Inferior parietal cortex (tissue), 1 donor: ENCODE results near the gene COPS2.
"Not testable (repeated sequence)": the region's sequence is repeated elsewhere in the genome, so short reads cannot be mapped to it uniquely, and the experiment has no call there.

Experiments used
- DNase-seq: peaks from one replicate; pipeline ENCODE4 v3.0.0-alpha.2; 2016; ENCODE audit errors: extremely low spot score

COPS2 gene

DNA sequence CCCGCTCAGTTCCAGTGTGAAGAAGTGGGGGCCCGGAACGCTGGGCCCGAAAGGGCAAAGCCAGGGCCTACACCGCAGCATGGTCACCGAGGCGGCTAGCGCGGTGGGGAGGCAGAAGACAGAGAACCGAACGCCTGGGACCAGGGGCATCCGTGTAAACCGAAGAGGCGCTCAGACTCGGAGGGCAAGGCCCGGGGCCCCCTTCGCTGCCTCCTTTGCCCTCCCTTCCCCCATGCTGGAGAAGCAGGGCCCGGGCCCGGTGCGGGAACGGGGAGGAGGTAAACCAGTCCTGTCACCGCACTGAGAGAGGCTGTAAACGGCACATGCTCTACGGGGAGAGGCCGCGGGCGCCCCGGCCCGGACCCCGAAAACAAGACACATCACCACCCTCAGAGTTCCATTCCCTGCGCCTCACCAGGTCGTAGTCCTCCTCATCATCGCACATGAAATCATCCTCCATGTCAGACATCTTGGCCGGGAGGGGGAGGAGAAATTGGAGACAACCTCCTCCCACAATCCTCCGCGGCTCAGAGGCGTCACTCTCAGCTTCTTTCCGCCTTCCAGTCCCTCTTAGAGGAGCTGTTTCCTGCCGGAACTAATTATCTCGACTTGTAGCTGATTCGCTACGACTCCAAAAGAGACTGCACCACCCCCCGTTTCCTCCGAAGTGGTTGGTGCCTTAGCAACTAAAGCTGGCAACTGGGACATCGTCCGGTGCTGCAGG lies at the start of gene COPS2:
Gene COPS2 (minus strand): TSS at position 490 of the 724 bp plus-strand sequence. CDS start 21 bp downstream, at position 469.
- peak; percentile 100 for DNase-seq

DNA sequence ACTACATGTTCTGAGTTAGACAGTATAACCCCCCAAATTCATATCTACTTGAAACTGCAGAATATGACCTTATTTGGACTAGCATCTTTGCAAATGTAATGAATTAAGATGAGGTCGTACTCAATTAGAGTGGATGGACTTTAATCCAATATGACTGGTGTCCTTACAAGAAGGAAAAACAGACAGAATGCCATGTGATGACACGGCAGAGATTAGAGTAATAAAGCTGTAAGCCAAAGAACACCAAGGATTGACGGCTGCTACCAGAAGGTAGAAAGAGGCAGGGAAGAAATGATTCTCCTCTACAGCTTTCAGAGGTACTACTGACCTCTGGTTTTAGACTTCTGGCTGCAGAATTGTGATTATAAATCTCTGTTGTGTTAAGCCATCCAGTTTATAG lies 44.9 kb upstream of the COPS2 start:
- DNase-seq = no peak

DNA sequence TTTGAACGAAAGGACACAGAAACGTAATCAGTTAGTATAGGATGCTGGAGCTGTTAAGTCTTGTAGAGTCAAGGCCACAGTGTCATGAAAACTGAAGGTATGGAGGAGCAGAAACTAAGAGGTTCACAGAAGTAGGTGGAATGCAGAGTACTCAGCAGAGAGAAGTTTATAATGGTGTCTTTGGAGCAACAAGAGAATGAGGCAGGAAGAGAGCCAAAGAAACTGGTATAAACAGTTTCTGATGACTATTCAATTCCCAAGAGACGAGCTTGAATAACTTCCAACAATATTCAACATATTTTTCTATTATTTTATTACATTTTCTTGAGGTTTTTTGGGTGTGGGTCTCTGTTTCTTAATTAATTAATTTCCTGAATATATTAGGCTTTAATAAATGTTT lies 44.3 kb upstream of the COPS2 start:
- DNase-seq = no peak

DNA sequence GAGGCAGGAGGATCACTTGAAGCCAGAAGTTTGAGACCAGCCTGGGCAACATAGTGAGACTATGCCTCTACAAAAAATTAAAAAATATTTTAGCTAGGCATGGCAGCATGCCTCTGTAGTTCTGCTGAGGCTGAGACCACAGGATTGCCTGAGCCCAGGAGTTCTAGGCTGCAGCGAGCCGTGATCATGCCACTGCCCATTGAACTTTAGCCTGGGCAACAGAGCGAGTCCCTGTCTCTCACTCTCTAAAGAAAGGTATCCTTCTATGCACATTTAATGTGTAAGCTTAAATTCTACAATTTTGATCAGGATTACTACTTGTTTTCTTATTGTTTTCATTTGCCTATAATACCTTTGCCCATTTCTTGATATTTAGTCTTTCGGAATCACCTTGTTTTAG lies 41.5 kb upstream of the COPS2 start:
- no peak for DNase-seq

DNA sequence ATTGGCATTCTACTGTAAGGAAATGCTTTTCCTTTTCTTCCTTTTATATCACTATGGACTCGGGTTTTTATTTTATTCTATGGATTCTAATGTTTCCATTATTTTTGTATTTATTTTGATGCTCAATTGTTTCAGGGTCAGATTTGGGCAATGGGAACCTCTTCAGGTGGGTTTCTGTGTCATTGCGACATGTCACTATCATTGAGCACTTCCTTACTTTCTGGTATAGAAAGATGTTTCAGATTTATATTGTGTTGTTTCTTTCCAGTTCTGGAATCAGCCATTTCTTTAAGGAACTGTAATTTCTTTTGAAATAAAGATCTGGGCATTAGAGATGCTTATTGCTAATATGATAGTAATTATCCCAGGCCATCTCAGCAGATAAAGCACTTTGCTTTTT lies 36.5 kb upstream of the COPS2 start:
- DNase-seq = no peak

DNA sequence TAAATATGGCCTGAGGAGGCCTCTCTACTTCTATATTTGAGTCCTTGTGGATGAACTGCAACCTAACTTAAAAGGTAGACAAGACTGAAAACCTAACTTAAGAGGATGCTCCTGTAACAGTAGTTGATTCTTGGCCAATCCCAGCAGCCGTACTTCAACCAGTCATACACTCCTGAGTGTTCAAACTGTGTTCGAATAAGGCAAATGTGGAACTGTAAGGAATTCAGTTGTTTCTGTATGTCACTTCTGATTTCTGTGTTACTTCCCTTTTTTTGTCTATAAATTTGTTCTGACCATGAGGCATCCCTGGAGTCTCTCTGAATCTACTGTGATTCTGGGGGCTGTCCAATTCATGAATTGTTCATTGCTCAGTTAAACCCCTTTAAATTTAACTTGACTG lies 35.2 kb upstream of the COPS2 start:
- DNase-seq = no peak

DNA sequence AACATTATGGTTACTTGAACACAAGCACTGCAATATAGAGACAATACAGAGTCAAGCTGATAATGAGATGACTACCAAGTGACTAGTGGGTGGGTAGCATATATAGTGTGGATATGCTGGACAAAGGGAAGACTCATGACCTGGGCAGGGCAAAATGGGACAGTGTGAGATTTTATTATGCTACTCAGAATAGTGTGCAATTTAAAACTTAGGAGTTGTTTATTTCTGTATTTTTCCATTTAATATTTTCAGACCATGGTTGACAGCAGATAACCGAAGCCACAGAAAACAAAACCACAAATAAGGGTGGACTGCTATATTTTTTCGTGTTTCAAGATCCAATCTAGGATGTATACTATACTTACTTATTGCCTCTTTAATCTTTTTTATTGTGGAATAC lies 34.2 kb upstream of the COPS2 start:
- no peak for DNase-seq

DNA sequence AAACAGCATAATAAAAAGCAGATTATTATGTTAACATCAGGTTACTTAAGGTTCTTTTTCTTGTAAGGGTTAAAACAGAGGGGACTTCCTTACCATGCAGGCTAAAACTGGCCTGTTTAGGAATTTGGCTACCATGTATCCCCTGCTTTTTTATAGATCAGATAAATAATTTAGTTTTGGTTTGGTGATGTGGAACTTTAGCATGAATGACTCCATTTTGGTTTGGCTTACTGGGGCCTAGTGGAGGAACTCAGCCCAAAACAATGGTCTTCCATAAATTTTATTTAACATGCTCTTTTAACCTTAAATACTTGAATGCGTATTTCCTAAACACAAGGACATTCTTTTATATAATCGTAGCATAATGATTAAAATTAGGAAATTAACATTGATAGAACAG lies 33.5 kb upstream of the COPS2 start:
- no peak for DNase-seq

DNA sequence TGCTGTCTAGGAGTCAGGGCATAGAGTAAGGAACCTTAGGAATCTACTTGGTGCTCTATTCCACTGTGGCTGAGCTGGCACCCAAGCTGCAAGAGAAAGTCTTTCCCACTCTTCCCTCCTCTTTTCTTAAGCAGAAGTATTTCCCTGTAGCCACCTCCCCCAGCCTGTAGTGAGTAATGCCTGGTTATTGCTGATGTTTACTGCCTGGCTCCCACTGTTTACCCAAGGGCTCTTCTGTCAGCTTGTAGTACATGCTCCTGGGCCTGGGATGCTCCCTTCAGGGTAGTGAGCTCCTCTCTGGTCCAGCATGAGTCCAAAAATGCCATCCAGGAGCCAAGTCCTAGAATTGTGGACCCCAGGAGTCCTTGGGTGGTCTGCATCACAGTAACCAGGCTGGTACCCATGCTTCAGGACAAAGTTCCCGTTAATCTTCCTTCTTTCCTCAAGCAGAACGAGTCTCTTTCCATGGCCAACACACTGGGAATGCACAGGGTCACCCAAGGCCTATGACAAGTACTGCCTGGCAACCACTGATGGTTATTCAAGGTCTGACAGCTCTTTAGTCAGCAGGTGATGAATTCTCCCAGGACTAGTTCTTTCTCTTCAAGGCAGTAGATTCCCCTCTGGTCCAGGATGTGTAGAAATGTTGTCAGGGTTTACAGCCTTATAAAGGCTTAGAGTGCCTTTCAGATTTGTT lies 32.3 kb upstream of the COPS2 start:
- DNase-seq = no peak

DNA sequence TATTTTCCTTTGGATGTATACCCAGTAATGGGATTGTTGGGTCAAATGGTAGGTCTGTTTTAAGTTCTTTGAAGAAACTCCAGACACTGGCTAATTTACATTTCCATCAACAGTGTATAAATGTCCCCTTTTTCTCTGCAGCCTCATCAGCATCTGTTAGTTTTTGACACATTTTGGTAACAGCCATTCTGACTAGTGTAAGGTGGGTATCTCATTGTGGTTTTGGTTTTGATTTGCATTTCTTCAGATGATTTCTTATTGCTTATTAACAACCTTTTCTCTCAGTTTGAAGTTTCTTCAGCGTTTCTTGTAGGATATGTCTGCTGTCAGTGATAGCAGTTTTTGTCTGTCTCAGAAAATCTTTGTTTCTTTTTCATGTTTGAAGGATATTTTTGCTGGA lies 30.1 kb upstream of the COPS2 start:
- no peak for DNase-seq

DNA sequence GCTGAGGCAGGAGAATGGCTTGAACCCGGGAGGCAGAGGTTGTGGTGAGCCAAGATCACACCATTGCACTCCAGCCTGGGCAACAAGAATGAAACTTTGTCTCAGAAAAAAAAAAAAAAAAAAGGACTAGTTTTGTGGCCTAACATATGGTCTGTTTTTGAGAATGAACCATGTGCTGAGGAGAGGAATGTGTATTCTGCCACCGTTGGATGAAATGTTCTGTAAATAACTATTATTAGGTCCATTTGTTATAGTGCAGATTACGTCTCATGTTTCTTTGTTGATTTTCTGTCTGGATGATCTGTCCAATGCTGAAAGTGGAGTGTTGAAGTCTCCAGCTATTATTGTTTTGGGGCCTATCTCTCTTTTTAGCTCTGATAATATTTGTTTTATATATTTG lies 28.3 kb upstream of the COPS2 start:
- not testable (repeated sequence) for DNase-seq

DNA sequence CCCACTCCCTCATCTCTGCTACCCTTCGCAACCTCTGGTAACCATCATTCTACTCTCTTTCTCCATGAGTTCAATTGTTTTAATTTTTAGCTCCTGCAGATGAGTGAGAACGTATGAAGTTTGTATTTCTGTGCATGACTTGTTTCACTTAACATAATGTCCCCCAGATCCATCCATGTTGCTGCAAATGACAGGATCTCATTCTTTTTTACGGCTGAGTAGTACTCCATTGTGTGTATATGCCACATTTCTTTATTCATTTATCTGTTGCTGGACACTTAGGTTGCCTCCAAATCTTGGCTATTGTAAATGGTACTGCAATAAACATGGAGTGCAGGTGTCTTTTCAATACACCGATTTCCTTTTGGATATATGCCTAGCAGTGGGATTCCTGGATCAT lies 26.7 kb upstream of the COPS2 start:
- DNase-seq = no peak

DNA sequence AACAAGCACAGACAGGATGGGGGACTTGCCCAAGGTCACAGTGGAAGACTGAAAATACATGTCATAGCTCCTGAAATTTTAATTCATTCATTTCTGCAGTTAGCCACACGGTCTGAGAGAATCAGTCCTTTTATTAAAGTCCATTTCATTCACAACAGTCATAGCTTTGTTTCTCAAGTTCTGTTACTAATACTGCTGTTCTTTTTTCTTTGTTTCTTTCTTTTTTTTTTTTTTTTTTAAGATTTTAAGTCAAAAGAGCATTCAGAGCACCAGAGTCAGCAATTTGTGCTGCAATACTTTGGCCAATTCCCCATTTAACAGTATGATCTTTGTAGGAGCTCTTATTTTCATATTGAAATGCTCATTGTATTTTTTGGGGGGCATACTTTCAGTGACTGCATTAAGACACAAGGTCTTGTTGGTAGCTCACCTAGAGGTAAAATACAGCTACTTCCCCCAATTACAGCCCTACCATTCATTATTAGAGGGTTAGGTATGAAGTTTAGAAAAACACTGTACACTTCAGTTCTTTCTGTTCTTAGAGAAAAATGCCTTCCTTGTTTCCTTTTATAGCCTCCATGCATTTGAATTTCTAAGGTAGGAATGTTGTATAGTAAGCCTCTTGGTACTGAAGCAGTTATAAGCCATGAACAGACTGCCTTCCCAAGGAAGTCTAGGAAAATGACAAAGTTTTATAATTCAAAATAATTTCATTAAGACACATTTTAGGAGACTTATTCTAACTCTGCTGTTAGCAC lies 24.2 kb upstream of the COPS2 start:
- no peak for DNase-seq

DNA sequence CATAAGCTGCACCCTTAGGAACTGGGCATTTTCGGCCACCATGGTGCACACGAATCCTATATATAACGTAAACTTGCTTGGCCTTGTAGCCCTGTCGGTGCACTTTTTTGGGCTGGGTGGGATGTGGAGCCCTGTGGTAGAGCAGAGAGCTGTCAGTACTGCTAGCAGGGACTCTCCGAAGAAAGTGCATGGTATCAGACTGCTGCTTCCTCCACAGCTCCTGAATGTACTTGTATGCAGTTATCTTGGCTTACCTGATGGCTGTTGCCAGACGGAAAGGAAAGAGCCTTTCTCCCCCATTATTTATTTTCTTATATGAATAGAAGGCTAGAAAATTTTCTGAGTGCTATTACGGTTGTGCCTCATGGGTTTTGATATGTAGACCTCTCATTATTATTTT lies 23.1 kb upstream of the COPS2 start:
- DNase-seq = no peak

DNA sequence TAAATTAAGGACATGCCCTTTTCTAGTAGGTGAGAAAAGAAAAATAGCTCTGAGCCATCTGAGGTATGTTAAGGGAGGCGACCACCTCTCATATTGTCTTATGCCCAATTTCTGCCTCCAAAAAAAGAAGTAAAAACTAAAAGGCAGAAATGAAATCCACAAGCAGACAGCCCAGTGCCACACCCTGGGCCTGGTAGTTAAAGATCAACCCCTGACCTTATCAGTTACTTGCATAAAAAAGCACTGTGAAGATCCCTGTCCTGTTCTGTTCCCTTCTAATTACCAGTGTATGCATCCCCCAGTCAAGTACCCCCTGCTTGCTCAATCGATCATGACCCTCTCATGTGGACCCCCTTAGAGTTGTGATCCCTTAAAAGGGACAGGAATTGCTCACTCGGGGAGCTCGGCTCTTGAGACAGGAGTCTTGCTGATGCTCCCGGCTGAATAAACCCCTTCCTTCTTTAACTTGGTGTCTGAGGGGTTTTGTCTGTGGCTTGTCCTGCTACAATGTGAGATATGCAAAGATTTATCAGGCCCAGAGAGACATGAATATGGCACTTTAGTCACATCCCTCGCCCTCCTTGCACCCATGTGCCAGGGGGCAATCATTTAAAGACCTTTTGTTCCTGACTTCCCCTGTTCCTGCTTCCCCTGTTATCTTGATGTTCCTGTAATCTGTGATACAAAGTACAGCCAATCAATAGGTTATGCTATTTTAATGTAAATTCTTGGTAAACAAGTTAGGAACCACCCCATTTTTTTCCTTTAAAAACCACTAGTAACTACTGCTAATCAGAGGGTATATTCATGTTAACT lies 20.4 kb upstream of the COPS2 start:
- DNase-seq = not testable (repeated sequence)

DNA sequence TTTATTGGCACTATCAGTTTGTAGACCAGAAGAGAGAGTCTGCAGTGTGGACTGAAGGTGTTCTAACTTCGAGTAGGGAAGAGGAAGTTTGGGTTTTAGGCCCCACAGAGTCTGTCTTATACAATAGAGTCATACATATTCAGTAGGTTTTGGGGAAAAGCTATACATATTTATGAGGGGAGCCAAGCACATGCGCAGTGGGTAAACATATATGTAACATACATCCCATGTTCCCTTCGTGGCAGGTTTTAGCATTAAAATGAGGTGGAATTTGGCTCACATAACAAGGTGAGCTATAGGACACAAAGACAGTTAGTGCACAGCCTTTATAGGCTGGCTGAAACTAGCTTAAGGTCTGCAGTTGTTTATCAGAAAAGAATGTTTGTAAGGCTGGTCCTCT lies 19.5 kb upstream of the COPS2 start:
- no peak for DNase-seq

DNA sequence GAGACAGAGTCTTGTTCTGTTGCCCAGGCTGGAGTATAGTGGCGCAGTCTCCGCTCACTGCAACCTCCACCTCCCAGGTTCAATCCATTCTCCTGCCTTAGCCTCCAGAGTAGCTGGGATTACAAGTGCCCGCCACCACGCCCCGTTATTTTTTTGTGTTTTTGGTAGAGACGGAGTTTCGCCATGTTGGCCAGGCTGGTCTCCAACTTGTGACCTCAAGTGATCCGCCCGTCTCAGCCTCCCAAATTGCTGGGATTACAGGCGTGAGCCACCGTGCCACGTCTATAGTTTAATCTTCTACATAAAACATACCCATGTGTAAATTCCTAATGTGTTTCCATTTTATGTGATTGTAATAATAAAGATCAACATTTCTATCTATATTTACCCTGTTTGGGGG lies 16.4 kb upstream of the COPS2 start:
- no peak for DNase-seq

DNA sequence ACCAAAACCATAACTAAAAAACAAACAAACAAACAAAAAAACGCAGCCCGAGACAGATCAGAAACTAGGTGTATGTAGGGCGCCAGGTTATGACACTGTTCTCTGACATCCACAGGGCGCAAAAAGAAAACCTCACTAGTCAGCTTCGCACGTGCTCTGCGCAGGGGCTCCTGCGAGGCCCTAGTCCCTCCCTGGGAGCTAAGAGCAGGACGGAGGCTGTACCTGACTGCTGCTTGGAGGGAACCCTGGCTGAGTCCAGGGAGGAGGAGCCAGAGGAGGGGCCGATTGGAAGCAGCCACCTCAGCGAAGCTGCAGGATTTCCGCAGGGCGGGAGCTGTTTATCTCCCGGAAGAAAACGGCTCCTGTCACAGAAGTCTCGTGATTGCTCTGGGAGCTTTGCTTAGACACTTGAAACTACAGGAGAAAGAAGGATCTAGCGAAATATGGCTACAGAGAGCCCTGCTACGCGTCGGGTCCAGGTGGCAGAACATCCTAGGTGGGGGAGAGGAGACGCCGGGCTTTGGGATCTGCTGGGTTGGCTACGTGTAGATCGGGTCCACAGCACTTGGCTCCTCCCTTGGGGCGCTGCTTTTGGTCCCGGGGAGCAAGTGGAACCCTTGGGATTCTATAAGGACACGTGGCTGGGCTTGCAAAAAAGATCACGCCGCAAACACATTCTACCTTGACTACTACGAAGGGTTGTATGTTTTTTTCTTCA lies 14.6 kb upstream of the COPS2 start, which contains the start of gene GALK2:
Gene GALK2 (plus strand): TSS at position 368 of the 718 bp plus-strand sequence. CDS start 76 bp downstream, at position 444.
- DNase-seq = peak; percentile 89

DNA sequence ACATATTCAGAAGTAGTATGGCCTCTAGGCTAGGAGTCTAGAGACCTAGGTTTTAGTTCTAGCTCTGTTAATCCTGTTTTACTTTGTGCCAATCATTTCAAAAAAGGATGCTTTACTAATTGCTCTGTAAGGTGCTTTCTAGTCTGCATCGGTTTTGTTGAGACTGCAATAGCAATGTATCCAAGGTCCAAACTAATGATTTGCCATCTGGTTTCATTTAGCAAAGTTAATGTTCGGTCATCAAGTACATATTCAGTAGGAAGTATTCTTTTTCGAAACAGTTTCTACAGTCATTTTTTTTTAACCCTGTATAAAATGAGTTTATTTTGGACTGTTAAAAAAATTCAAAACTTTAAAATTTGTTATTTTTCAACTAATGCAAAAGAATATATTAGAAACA lies 12.6 kb upstream of the COPS2 start:
- DNase-seq = no peak

DNA sequence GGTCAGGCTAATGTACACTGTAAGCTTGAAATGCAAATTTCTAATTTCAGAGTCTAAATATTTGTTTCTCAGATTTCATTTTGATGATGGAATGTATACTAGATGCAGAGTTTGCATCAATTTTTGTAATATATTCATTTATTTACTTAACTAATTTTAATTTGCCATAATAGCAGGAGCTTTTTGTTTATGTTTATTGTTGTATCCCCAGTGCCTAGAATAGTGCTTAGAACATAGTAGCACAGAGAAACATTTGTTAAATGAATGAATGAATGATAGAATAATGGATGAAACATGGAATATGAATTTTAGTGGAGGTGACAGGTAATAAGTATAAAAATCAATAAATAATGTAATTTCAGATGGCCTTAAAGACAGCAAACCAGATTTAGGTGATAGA lies 9.5 kb upstream of the COPS2 start:
- DNase-seq = no peak

DNA sequence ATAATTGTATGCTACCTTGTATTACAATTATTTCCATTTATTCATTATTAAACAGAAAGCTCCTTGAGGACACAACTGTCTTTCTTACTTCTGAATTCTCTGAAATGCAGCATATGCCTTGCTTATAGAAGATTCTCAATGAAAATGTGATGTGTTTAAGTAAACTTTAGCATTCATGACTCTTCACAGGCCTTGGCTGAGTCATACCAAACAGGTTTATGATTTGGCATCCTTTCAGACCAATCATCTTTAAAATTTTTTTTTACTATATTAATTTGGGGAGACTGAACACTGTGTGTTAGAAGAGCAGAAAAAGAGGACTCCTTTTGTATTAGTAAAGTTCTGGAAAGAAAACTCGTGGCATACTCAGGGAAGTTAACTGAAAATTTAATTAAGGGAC lies 8.3 kb upstream of the COPS2 start:
- no peak for DNase-seq
